Measurements from ENCODE around the gene ACSBG1. TPM values are rescaled to one million over a fixed set of nuclear protein-coding genes. Genes with fewer than 3 reads are reported as not detected.
A peak's percentile ranks its signal among the peaks of the same experiment; 100 is the strongest.

Gene ACSBG1, protein sequence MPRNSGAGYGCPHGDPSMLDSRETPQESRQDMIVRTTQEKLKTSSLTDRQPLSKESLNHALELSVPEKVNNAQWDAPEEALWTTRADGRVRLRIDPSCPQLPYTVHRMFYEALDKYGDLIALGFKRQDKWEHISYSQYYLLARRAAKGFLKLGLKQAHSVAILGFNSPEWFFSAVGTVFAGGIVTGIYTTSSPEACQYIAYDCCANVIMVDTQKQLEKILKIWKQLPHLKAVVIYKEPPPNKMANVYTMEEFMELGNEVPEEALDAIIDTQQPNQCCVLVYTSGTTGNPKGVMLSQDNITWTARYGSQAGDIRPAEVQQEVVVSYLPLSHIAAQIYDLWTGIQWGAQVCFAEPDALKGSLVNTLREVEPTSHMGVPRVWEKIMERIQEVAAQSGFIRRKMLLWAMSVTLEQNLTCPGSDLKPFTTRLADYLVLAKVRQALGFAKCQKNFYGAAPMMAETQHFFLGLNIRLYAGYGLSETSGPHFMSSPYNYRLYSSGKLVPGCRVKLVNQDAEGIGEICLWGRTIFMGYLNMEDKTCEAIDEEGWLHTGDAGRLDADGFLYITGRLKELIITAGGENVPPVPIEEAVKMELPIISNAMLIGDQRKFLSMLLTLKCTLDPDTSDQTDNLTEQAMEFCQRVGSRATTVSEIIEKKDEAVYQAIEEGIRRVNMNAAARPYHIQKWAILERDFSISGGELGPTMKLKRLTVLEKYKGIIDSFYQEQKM
- not detected for total RNA-seq
- polyA plus RNA-seq = not detected

DNA sequence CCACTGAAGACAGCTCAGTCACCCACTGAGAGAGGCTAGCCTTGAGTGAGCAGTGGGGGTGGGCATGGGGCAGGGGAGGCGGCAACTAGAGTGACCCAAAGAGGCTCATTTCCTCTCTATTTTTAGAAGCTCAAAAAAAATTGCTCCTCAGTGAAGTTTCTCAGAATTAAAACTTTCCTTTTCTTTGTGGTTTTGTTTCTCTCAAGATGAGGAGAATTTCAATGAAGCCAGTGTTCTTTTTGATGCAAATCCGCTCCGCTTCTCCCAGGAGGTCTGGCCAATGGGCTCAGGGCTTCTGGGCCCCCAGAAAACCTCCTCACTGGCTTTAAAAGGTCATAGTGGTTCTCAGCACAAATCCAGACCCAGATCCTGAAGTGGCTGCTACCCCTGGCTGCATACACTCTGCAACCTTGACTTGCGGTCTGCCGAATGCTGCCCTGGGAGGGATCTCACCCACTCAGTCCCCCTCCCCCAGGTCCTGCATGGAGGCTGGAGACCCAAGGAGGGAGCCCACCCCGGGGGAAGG lies at the start of gene ACSBG1:
ACSBG1 (minus strand) TSS at position 51 of the 526 bp plus-strand sequence. CDS start 64 bp downstream, outside the sequence.
- intact Hi-C loops (cut with micrococcal nuclease) = no loop called here
- no peak within 1 kb of the TSS for H3K4me3 ChIP-seq (ENCODE audit: low read length in 2 of 2)
- H3K9me3 ChIP-seq (ENCODE audit: control insufficient read depth in 1 of 2, low read length in 2 of 2) = no peaks in the 10 kb centered on the region
- Mint-ChIP-seq H3K36me3 (no peaks in the 10 kb centered on the region), H3K4me3 (no peak within 1 kb of the TSS), H3K9me3 (no peaks in the 10 kb centered on the region), H3K27ac (peak within 1 kb of the TSS in 1 of 7 donors; percentile 71), H3K4me1 (no peaks in the 10 kb centered on the region), H3K27me3 (peaks cover 4 to 11% of the 10 kb centered on the region in 2 donors)
- no peak within 1 kb of the TSS for H3K27ac ChIP-seq (ENCODE audit: low read depth, low read length)
- no peaks in the 10 kb centered on the region for H3K36me3 ChIP-seq (ENCODE audit: insufficient read depth, low read length)
- no peaks in the 10 kb centered on the region for H3K4me1 ChIP-seq (ENCODE audit: insufficient read depth, low read length)
- no peak for DNase-seq
- CTCF ChIA-PET (ENCODE audit: partially characterized antibody) = no interaction called here
- H3K27me3 ChIP-seq (ENCODE audit: insufficient read depth, low read length) = no peaks in the 10 kb centered on the region
- POLR2A ChIA-PET (ENCODE audit: partially characterized antibody) = no interaction called here

DNA sequence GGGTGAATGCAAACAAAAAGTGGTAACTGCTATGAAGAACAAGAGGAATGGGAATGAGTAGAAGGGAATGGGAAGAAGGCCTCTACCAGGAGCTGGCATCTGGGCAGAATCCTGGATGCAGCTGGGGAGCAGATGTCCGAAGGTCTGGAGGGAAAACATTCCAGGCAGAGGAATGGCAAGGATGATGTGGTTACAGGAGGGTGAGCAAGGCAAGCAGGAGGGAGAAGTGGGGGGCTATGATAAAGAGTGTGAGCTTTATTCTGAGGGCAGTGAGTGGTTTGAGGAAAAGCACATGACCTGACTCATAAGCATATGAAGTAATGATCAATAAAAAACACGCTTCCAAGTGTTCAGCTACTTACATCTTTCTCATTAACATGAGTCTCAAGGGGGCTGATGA lies 48.0 kb upstream of the ACSBG1 start:
- POLR2A ChIA-PET (ENCODE audit: partially characterized antibody) = interaction anchor here (1.9 kb wide), 1 partner anchor 17 kb away, joined by 7 read pairs; no protein-coding TSS in a partner anchor
- no peaks in the 10 kb centered on the region for H3K4me1 Mint-ChIP-seq
- no peaks in the 10 kb centered on the region for H3K27me3 Mint-ChIP-seq
- H3K4me3 Mint-ChIP-seq = peak overlapping the region in 1 of 8 donors; percentile 12
- DNase-seq = no peak
- peaks cover 41% of the 10 kb centered on the region for H3K36me3 ChIP-seq (ENCODE audit: insufficient read depth, low read length)
- H3K9me3 Mint-ChIP-seq = no peaks in the 10 kb centered on the region
- peaks cover 41 to 86% of the 10 kb centered on the region in 2 donors for H3K36me3 Mint-ChIP-seq
- CTCF ChIA-PET (ENCODE audit: partially characterized antibody) = interaction anchor here (1.0 to 1.2 kb wide), 2 partner anchors 10 to 17 kb away, joined by 3 to 4 read pairs; partner anchors contain the start of gene DNAJA4
- no peaks in the 10 kb centered on the region for H3K4me1 ChIP-seq (ENCODE audit: insufficient read depth, low read length)
- no peaks in the 10 kb centered on the region for H3K27me3 ChIP-seq (ENCODE audit: insufficient read depth, low read length)
- H3K4me3 ChIP-seq (ENCODE audit: low read length in 2 of 2) = no peak overlapping the region
- intact Hi-C loops (cut with micrococcal nuclease) = no loop called here
- peak overlapping the region in 2 of 7 donors; percentile 3 to 39 for H3K27ac Mint-ChIP-seq
- H3K27ac ChIP-seq (ENCODE audit: low read depth, low read length) = no peak overlapping the region
- H3K9me3 ChIP-seq (ENCODE audit: control insufficient read depth in 1 of 2, low read length in 2 of 2) = no peaks in the 10 kb centered on the region

DNA sequence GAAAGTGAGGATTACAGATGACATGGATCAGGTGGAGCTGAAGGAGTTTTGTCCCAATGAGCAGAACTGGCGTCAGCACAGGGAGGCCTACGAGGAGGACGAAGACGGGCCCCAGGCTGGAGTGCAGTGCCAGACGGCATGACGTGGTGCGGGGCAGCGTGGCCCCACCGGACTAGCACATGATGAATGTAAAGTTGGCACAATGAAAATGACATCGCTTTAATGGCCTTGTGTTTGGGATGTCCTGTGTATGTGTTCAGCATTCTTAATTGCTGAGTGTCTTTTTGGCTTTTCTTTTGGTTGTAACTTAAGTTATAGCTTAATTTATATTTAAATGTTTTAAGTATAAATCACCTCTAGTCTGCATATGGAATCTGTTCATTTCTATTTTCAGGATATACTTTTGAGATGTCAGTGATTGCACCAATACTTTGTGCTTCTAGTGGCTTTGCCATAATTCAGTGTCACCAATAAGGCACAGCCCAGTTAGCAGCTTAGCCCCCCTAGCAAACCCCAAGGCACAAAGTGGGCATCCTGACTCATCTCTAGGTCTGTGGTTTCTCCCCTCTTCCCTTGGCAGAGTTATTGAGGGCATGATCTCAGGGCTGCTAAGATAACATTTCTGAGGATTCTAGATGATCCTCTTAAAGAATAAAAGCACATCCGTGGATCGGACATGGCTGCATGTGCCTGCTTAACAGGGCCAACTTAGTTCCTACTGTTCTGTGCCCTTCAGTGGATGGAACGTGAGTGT lies 46.1 kb upstream of the ACSBG1 start:
- no peaks in the 10 kb centered on the region for H3K27me3 ChIP-seq (ENCODE audit: insufficient read depth, low read length)
- Mint-ChIP-seq H3K36me3 (peaks cover 30 to 79% of the 10 kb centered on the region in 2 donors), H3K4me1 (no peaks in the 10 kb centered on the region), H3K9me3 (no peaks in the 10 kb centered on the region), H3K4me3 (no peak overlapping the region), H3K27ac (no peak overlapping the region), H3K27me3 (no peaks in the 10 kb centered on the region)
- H3K36me3 ChIP-seq (ENCODE audit: insufficient read depth, low read length) = peaks cover 35% of the 10 kb centered on the region
- DNase-seq = no peak
- H3K27ac ChIP-seq (ENCODE audit: low read depth, low read length) = no peak overlapping the region
- intact Hi-C loops (cut with micrococcal nuclease) = no loop called here
- no peak overlapping the region for H3K4me3 ChIP-seq (ENCODE audit: low read length in 2 of 2)
- no peaks in the 10 kb centered on the region for H3K9me3 ChIP-seq (ENCODE audit: control insufficient read depth in 1 of 2, low read length in 2 of 2)
- ChIA-PET CTCF (ENCODE audit: partially characterized antibody) (no interaction called here), POLR2A (ENCODE audit: partially characterized antibody) (interaction anchor here (0.6 to 1.9 kb wide), 2 partner anchors 15 to 131 kb away, joined by 4 to 7 read pairs; partner anchors contain the start of gene IDH3A)
- no peaks in the 10 kb centered on the region for H3K4me1 ChIP-seq (ENCODE audit: insufficient read depth, low read length)

DNA sequence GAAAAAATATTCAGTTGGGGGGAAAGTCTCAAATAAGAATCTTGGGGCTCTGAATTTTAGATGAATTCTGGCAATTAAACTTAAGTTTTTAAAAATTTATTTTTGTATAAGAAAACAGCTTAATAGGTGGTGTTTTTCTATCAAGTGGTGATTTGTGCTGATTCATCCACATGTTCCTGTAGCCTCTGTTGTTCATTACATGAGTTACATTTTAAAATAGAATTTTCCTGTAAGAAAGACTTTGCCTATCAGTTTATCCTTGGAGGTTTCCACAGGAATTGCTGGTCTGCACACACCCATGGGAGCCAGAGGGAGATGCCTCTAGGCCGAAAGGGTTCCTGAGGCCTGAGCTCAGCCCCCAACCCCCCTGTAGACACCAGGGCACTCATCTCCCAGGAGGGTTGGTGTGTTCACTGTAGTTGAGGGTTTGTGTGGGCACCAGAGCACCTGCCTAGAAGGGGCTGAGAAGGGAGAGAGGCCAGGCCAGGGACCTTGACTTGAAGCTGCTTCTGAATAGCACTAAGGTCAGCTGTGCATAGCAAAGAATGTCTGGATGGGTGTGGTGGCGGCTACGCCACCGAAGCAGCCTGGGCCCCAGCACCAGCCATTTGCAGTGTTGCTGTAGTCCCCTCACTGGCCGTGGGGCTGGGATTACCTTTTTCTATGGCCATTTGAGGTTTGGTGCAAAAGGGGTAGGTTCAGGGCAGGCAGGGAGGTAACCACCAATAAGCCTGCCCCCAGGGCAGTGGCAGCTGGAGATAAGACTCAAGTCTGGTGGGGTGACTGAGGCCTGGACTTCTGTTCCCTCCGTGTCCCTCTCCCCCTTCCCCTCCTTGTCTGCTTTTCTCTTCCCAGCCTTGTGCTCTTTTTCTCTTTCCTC lies 41.9 kb upstream of the ACSBG1 start:
- Histone ChIP-seq H3K36me3 (ENCODE audit: insufficient read depth, low read length) (peaks cover 11% of the 10 kb centered on the region), H3K27ac (ENCODE audit: low read depth, low read length) (no peak overlapping the region), H3K9me3 (ENCODE audit: control insufficient read depth in 1 of 2, low read length in 2 of 2) (no peaks in the 10 kb centered on the region), H3K4me3 (ENCODE audit: low read length in 2 of 2) (no peak overlapping the region), H3K27me3 (ENCODE audit: insufficient read depth, low read length) (no peaks in the 10 kb centered on the region), H3K4me1 (ENCODE audit: insufficient read depth, low read length) (no peaks in the 10 kb centered on the region)
- H3K9me3 Mint-ChIP-seq = no peaks in the 10 kb centered on the region
- CTCF ChIA-PET (ENCODE audit: partially characterized antibody) = no interaction called here
- peak overlapping the region in 1 of 7 donors; percentile 43 for H3K27ac Mint-ChIP-seq
- peaks cover 21 to 72% of the 10 kb centered on the region in 2 donors for H3K36me3 Mint-ChIP-seq
- H3K27me3 Mint-ChIP-seq = no peaks in the 10 kb centered on the region
- intact Hi-C loops (cut with micrococcal nuclease) = no loop called here
- peaks cover 0 to 4% (median 0%) of the 10 kb centered on the region in 4 donors for H3K4me1 Mint-ChIP-seq
- POLR2A ChIA-PET (ENCODE audit: partially characterized antibody) = interaction anchor here (0.7 kb wide), 1 partner anchor 11 kb away, joined by 3 read pairs; no protein-coding TSS in a partner anchor
- DNase-seq = no peak
- H3K4me3 Mint-ChIP-seq = no peak overlapping the region

DNA sequence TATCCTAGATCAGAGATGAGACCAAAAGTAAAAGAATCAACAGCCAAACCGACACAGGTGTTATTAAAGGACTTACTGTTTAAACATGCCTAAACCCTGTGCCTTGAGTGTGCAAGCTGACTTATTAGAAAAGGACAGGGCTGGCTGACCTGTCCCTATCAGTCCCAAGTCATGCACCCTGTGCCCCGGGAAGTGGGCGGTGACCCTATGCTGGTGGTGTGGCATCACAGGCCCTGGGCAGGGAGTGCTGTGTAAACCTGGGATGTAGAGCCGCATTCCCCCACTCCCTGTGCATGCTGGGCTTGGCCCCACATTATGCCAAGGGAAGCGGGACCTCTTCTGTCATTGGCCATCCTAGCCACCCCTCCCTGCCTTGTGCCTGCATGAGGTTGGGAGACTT lies 40.6 kb upstream of the ACSBG1 start:
- H3K4me3 ChIP-seq (ENCODE audit: low read length in 2 of 2) = no peak overlapping the region
- H3K27me3 ChIP-seq (ENCODE audit: insufficient read depth, low read length) = no peaks in the 10 kb centered on the region
- peaks cover 16 to 59% of the 10 kb centered on the region in 2 donors for H3K36me3 Mint-ChIP-seq
- no peak for DNase-seq
- intact Hi-C loops (cut with micrococcal nuclease) = no loop called here
- H3K4me1 Mint-ChIP-seq = peaks cover 0 to 8% (median under 1%) of the 10 kb centered on the region in 4 donors
- CTCF ChIA-PET (ENCODE audit: partially characterized antibody) = no interaction called here
- no peaks in the 10 kb centered on the region for H3K9me3 ChIP-seq (ENCODE audit: control insufficient read depth in 1 of 2, low read length in 2 of 2)
- no peak overlapping the region for H3K27ac ChIP-seq (ENCODE audit: low read depth, low read length)
- no peaks in the 10 kb centered on the region for H3K4me1 ChIP-seq (ENCODE audit: insufficient read depth, low read length)
- H3K27me3 Mint-ChIP-seq = no peaks in the 10 kb centered on the region
- peaks cover 6% of the 10 kb centered on the region for H3K36me3 ChIP-seq (ENCODE audit: insufficient read depth, low read length)
- peak overlapping the region in 3 of 7 donors; percentile 1 to 63 (median 17) for H3K27ac Mint-ChIP-seq
- no peaks in the 10 kb centered on the region for H3K9me3 Mint-ChIP-seq
- no peak overlapping the region for H3K4me3 Mint-ChIP-seq
- POLR2A ChIA-PET (ENCODE audit: partially characterized antibody) = interaction anchor here (1.8 kb wide), 1 partner anchor 10 kb away, joined by 8 read pairs; the partner anchor contains the start of gene DNAJA4

DNA sequence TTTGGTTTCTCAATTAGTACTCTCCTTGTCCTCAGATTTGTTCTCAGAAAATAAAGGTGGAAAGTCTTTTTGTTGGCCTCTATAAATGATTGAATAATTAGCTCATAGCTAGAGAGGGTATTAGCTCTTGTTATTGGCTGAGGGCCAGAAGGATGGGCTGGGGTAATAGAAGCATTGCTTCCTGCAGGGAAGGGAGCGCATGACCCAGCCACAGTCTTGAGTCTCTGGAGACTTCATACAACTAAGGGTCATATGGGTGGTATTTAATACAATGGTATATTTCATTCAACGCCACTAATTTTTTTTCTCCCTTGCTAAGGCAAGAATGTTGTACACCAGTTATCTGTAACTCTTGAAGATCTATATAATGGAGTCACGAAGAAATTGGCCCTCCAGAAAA lies 38.4 kb upstream of the ACSBG1 start:
- H3K36me3 Mint-ChIP-seq = peaks cover 6 to 42% of the 10 kb centered on the region in 2 donors
- ChIA-PET POLR2A (ENCODE audit: partially characterized antibody) (interaction anchor here (0.6 to 1.8 kb wide), 2 partner anchors 8 to 188 kb away, joined by 3 to 8 read pairs; partner anchors contain the start of gene DNAJA4), CTCF (ENCODE audit: partially characterized antibody) (interaction anchor here (1.0 kb wide), 1 partner anchor 10 kb away, joined by 3 read pairs; no protein-coding TSS in a partner anchor)
- peaks cover 2 to 8% (median 4%) of the 10 kb centered on the region in 4 donors for H3K4me1 Mint-ChIP-seq
- H3K36me3 ChIP-seq (ENCODE audit: insufficient read depth, low read length) = peaks cover 6% of the 10 kb centered on the region
- intact Hi-C loops (cut with micrococcal nuclease) = no loop called here
- no peak for DNase-seq
- no peaks in the 10 kb centered on the region for H3K9me3 ChIP-seq (ENCODE audit: control insufficient read depth in 1 of 2, low read length in 2 of 2)
- H3K27me3 Mint-ChIP-seq = no peaks in the 10 kb centered on the region
- no peaks in the 10 kb centered on the region for H3K4me1 ChIP-seq (ENCODE audit: insufficient read depth, low read length)
- no peak overlapping the region for H3K4me3 Mint-ChIP-seq
- H3K27ac Mint-ChIP-seq = peak overlapping the region in 1 of 7 donors; percentile 62
- H3K4me3 ChIP-seq (ENCODE audit: low read length in 2 of 2) = no peak overlapping the region
- H3K9me3 Mint-ChIP-seq = no peaks in the 10 kb centered on the region
- no peaks in the 10 kb centered on the region for H3K27me3 ChIP-seq (ENCODE audit: insufficient read depth, low read length)
- H3K27ac ChIP-seq (ENCODE audit: low read depth, low read length) = no peak overlapping the region
